GM21737 (cell line): Measurements from ENCODE around the gene WASF2.
"Not testable (repeated sequence)": the region's sequence is repeated elsewhere in the genome, so short reads cannot be mapped to it uniquely, and the experiment has no call there.

Experiments used
- ATAC-seq: cut with Tn5 transposase; IDR thresholded peaks from one replicate; pipeline ENCODE4 v1.9.1; 2021; ENCODE audit warnings: mild to moderate bottlenecking, moderate library complexity; ENCODE audit not compliant: unreplicated experiment

WASF2 gene

DNA sequence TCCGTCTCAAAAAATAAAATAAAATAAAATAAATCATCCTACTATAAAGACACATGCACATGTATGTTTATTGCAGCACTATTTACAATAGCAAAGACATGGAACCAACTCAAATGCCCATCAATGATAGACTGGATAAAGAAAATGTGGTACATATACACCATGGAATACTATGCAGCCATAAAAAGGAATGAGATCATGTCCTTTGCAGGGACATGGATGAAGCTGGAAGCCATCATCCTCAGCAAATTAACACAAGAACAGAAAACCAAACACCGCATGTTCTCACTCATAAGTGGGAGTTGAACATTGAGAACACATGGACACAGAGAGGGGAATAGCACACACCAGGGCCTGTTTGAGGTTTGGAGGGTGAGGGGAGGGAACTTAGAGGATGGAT lies 11.2 kb upstream of the WASF2 start:
- ATAC-seq = not testable (repeated sequence)

GRCh38 chr1:27499142-27499541 lies 9.2 kb upstream of the WASF2 start:
- no peak for ATAC-seq

DNA sequence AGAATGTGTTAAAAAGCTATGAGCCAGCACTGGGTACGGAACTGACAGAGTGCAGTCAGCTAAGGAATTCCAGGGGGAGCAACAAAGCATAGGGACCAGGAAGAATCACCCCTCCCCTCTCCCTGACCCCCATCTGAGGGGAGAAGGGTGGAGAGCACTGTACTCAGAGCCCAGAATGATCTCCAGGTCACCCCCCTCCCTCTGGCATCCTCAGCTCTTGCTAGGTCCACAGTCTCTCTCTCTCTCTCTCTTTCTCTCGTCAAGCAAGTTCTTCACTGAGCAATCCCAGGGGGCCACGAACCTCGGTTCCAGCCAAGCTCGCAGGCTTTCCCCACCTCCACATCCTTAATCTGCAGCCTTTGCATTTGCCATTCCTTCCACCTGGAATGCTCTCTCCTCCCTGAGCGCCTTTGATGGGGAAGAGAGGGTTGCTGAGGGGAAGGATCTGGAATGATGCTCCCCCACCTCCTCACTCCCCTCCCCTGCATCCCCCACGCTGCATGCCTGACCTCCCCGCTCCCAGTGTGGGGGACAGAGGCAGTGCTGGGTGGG lies 6.7 kb upstream of the WASF2 start:
- ATAC-seq = no peak

DNA sequence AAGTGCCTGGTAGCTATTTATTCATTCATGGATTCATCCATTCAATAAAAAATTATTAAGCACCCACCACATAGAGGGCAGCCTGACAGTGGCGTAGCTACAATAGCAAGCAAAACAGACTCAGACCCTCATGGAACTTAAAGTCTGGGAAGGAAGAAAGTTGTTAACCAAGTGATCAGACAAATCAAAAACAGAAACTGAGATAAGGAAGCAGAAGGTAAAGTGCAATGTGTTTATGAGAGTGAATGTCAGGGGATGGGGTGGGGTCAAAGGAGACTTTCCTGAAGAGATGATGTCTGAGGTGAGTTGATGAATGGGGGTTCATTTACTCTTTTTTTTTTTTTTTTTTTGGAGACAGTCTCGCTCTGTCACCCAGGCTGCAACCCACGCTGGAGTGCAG lies 2.8 kb upstream of the WASF2 start:
- ATAC-seq = no peak

GRCh38 chr1:27491748-27492700 lies 2.1 kb upstream of the WASF2 start:
- ATAC-seq = no peak

DNA sequence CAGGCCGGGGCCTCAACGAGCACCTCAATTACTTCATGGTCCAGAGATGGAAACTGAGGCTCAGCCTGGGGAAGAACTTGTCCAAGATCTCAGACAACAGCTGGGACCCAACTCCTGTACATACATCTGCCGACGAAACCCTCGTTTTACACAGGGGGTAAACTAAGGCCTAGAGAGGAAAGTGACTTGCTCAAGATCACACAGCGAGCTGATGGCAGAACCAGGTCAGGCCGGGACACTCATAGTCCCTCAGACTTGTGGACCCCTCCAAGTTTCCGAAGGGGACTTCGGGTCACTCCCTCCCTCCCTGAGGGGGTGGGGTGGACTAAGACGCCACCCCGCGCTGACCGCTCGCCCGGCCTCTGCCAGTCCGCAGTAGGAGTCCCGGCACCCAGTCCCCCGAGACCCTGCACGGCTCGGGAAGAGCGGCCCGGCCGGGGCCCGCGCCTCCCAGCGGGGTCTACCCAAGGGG lies 430 bp downstream of the WASF2 start:
- ATAC-seq = peak; percentile 9

- ATAC-seq = no peak
Measured at GRCh38 chr1:27487966-27488884, 1.7 kb downstream of the WASF2 start.

GRCh38 chr1:27485363-27485762 lies 4.6 kb downstream of the WASF2 start:
- no peak for ATAC-seq

DNA sequence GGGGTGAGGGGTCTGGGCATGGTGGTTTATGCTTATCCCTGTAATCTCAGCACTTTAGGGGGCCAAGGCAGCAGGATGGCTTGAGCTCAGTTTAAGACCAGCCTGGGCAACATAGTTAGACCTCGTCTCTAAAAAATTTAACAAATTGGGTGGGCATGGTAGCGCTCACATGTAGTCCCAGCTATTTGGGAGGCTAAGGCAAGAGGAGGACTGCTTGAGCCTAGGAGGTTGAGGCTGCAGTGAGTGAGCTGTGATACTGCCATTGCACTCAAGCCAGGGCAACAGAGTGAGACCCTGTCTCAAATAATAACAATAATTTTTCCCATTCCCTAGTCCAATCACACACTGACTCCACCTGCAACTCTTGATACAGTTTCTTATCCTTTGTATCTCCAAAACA lies 6.3 kb downstream of the WASF2 start:
- ATAC-seq = no peak

DNA sequence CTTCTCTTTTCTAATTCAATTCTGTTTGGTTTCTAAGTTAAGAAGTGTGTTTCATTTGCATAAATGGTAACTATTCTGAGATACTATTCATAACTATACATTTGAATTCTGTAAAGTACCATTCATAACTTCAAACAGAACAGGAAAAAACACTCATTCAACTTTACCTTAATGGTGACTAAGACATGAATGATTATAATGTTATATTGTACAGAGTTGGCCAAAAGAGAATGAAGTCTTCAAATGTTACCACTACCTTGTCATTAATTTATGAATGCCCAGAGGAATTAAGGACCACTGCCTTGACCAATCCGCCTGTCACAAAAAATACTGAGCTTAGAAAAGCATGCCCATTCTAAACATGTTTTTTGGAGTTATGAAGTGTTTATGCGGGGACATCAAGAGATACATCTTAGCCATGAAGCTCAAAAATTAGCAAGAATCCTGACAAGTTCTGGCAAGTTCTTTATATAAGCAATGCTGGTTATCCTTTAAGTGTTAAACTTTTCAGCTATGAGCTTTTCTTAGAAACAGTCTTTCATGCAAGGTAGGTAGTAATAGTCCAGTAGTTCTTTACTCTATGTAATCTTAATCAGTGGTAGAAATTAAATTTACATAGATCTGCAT lies 7.9 kb downstream of the WASF2 start:
- no peak for ATAC-seq

DNA sequence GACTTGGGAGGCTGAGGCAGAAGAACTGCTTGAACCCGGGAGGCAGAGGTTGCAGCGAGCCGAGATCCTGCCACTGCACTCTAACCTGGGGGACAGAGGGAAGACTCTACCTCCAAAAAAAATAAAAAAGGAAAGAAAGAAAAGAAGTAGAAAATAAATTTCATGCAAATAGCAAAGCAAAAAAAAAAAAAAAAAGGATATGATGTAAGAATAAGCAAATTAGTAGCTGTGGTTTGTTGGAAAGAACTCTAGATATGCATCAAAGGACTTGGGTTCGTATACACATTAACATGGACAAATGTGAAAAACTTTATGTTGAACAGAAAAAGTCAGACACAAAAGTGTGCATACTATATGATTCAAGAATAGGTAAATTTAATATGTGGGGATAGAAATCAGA lies 11.9 kb downstream of the WASF2 start:
- no peak for ATAC-seq

DNA sequence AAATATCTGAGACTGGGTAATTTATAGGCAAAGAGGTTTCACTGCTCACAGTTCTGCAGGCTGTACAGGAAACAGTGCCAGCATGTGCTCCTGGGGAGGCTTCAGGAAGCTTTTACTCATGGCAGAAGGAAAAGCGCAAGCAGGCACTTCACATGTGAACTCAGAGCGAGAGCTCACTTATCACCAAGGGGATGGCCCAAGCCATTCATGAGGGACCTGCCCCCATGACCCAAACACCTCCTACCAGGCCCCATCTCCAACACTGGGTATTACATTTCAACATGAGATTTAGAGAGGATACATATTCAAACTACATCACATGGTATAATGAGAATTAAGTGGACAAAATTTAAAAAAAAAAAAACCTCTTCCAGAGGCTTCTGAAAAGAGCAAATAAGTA lies 13.7 kb downstream of the WASF2 start:
- ATAC-seq = no peak

- no peak for ATAC-seq
Measured at GRCh38 chr1:27475720-27476119, 14.2 kb downstream of the WASF2 start.

- no peak for ATAC-seq
Measured at GRCh38 chr1:27473755-27474154, 16.2 kb downstream of the WASF2 start.

GRCh38 chr1:27472098-27472497 lies 17.9 kb downstream of the WASF2 start:
- ATAC-seq = not testable (repeated sequence)

DNA sequence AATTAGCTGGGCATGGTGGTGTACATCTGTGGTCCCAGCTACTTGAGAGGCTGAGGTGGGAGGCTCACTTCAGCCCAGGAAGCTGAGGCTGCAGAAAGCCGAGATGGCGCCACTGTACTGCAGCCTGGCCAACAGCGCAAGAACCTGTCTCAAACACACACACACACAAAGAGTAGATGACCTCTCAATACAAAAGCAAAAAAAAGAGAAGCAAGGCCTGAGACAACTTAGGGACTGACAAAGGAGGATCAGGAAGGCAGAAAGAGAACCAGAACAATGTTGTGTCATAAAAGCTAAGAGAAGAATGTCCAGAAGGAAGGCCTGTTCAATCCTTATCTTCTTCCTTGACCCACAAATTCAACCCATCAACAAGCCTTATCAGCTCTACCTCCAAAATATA lies 18.5 kb downstream of the WASF2 start:
- ATAC-seq = no peak

DNA sequence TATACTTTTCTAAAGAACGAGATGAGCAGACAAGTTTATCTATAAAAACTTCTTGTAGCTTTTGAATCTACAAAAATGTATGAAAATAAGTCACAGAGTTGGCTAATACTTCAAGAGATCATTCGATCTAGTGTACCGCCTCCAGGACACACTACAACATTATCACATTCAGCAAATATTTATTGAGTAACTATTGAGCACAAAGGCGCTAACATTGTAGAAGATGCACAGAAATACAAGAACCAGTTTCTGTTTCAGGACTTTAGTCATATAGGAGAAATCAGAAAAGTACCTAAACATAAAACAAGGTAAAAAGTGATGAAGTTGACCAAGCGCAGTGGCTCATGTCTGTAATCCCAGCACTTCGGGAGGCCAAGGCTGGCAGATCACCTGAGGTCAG lies 20.6 kb downstream of the WASF2 start:
- no peak for ATAC-seq

- ATAC-seq = not testable (repeated sequence)
Measured at GRCh38 chr1:27468378-27468777, 21.6 kb downstream of the WASF2 start.

DNA sequence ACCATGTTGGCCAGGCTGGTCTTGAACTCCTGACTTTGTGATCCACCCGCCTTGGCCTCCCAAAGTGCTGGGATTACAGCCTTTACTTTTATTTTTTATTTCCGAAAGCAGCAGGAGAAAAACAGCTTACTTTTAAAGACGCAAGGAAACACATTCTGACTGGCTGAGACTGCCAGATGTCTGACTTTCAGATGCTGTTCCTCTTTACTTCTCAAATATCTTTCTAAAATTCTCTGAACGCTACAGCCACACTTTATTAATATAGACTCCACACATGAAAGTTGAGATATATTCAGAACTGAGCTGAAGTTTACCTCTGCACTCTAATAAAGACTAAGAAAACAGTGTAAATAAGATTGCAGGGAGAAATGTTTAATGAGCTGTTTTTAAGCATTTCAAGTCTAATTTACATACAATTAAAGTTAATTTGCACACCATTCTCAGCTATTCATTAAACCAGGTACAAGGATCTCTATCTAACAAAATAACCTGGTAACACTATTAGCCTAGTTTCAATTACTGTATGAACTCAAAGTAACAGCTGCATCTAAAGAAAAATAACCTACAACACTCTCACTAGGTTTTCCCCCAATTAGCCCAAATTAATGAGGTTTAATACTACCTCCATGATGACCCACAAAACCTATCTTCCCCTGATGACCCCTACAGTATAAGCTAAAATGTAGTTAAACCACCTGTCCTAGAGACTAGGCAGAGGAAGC lies 24.9 kb downstream of the WASF2 start:
- ATAC-seq = no peak

- ATAC-seq = not testable (repeated sequence)
Measured at GRCh38 chr1:27463916-27464315, 26.1 kb downstream of the WASF2 start.
